K562 (cell line): ENCODE results near the gene AP3M1. TPM values are rescaled to one million over a fixed set of nuclear protein-coding genes. Genes with fewer than 3 reads are reported as not detected.

Experiments used
- ARID3B ChIP-seq: fragments of 250-450 bp; sonication (Bioruptor Pico); IDR thresholded peaks from 2 replicates; pipeline ENCODE4 v1.4.0; 2020; ENCODE audit warnings: borderline replicate concordance
- CXXC5 ChIP-seq: fragments of 250-450 bp; sonication (Bioruptor Pico); IDR thresholded peaks from 2 replicates; pipeline ENCODE4 v1.8.0; 2022; ENCODE audit warnings: inconsistent platforms, mild to moderate bottlenecking, moderate library complexity
- HSF4 ChIP-seq: fragments of 250-450 bp; sonication (Bioruptor Pico); IDR thresholded peaks from 2 replicates; pipeline ENCODE4 v2.1.2; 2022; ENCODE audit warnings: mild to moderate bottlenecking, moderate library complexity, borderline replicate concordance
- MECOM ChIP-seq: fragments of 250-450 bp; sonication (Bioruptor Pico); IDR thresholded peaks from 2 replicates; pipeline ENCODE4 v1.8.0; 2022; ENCODE audit warnings: inconsistent platforms
- ZNF586 ChIP-seq: fragments of 450-650 bp; formaldehyde crosslinking; conservative IDR thresholded peaks from 2 replicates; pipeline ENCODE4 v1.4.0; 2020; ENCODE audit warnings: mild to moderate bottlenecking, moderate library complexity
- ZNF589 ChIP-seq: fragments of 200-800 bp; sonication (Bioruptor generic); IDR thresholded peaks from 2 replicates; pipeline ENCODE4 v1.6.1; 2016; ENCODE audit warnings: low read depth, missing genetic modification characterization, missing compliant biosample characterization
- polyA plus RNA-seq, 8 experiments: library from polyadenylated mRNA; depleted of rRNA in 4 of 8; stranded (reverse) in 5 of 8; unstranded in 3 of 8; fragments of >200 nt; fragmentation: Nextera tagmentation in 2 of 8; fragmentation: Illumina TruSeq in 1 of 8; extraction: Ambion mirVana in 2 of 8; extraction: Trizol in 1 of 8; gene quantifications; 2 replicates each; pipeline versions ENCODE4 v1.2.1 to v1.2.3, GENCODE V29; 2011 to 2014; ENCODE audit warnings: inconsistent platforms in 1 of 8, missing spikeins in 1 of 8
- total RNA-seq, 7 experiments: library from RNA; depleted of rRNA in 6 of 7; stranded (reverse); fragments of >200 nt in 6 of 7; fragmentation: Illumina TruSeq in 2 of 7; extraction: Trizol in 2 of 7; gene quantifications; 2 replicates each; pipeline versions ENCODE4 v1.2.1 to v1.2.3, GENCODE V29; 2011 to 2021; ENCODE audit warnings: low replicate concordance in 1 of 7
- TF ChIP-seq, protein P1 (sequence below): fragments of 450-650 bp; IDR thresholded peaks from 2 replicates; pipeline ENCODE4 v1.6.1; 2018; ENCODE audit not compliant: partially characterized antibody

The AP3M1 gene
- total and polyA plus RNA-seq, 9 of the 15 experiments (the other 6 are each of a cell fraction or from before 2014, with no cell fraction given): 44.3 to 135 (median 67.6) TPM

GRCh38 chr10:74179111-74179710 is 28.6 kb upstream of the AP3M1 start (continued):
- TF ChIP-seq MECOM (CRISPR knock-in tag): peak; percentile 96
- peak; percentile 45; the same call in 1 of the 2 replicates for TF ChIP-seq ARID3B
- TF ChIP-seq ZNF589 (CRISPR knock-in tag): peak; percentile 98
- peak; percentile 92 for TF ChIP-seq CXXC5 (CRISPR knock-in tag)
- TF ChIP-seq, protein P1, sequence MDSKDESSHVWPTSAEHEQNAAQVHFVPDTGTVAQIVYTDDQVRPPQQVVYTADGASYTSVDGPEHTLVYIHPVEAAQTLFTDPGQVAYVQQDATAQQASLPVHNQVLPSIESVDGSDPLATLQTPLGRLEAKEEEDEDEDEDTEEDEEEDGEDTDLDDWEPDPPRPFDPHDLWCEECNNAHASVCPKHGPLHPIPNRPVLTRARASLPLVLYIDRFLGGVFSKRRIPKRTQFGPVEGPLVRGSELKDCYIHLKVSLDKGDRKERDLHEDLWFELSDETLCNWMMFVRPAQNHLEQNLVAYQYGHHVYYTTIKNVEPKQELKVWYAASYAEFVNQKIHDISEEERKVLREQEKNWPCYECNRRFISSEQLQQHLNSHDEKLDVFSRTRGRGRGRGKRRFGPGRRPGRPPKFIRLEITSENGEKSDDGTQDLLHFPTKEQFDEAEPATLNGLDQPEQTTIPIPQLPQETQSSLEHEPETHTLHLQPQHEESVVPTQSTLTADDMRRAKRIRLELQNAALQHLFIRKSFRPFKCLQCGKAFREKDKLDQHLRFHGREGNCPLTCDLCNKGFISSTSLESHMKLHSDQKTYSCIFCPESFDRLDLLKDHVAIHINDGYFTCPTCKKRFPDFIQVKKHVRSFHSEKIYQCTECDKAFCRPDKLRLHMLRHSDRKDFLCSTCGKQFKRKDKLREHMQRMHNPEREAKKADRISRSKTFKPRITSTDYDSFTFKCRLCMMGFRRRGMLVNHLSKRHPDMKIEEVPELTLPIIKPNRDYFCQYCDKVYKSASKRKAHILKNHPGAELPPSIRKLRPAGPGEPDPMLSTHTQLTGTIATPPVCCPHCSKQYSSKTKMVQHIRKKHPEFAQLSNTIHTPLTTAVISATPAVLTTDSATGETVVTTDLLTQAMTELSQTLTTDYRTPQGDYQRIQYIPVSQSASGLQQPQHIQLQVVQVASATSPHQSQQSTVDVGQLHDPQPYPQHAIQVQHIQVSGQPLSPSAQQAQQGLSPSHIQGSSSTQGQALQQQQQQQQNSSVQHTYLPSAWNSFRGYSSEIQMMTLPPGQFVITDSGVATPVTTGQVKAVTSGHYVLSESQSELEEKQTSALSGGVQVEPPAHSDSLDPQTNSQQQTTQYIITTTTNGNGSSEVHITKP: peak; percentile 8
- TF ChIP-seq HSF4 (CRISPR knock-in tag): peak; percentile 81; the same call in 1 of the 2 replicates
- no peak for TF ChIP-seq ZNF586
- TF ChIP-seq, all 486 proteins: peak for 122
